HG03571 (cell line): ENCODE data around the gene LMX1A.

ENCODE experiments used
- ATAC-seq: cut with Tn5 transposase; IDR thresholded peaks from one replicate; pipeline ENCODE4 v1.9.1; 2021; ENCODE audit not compliant: unreplicated experiment

LMX1A gene

GRCh38 chr1:165169729-165170128 lies 186.8 kb downstream of the LMX1A start:
- no peak for ATAC-seq

DNA sequence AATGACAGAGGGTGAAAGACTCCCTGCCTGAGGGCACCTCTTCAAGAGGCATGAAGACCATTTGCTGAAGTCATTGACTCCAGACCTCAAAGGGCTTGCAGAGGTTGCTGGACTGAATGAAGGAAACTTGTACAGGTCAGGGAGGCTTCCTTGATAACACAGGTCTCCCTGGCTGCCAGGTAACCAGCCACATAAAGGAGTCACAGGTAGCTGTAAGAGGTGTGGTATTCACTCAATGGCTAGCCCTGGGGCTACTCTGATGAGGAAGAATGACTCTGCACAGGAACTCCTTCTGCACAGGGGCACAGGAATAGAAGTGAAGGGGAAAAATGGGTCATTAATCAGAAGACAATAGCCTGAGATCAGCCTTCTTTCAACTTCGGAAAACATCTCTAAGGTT lies 187.5 kb downstream of the LMX1A start:
- ATAC-seq: no peak

- no peak for ATAC-seq
Measured at GRCh38 chr1:165168467-165168866, 188.0 kb downstream of the LMX1A start.

DNA sequence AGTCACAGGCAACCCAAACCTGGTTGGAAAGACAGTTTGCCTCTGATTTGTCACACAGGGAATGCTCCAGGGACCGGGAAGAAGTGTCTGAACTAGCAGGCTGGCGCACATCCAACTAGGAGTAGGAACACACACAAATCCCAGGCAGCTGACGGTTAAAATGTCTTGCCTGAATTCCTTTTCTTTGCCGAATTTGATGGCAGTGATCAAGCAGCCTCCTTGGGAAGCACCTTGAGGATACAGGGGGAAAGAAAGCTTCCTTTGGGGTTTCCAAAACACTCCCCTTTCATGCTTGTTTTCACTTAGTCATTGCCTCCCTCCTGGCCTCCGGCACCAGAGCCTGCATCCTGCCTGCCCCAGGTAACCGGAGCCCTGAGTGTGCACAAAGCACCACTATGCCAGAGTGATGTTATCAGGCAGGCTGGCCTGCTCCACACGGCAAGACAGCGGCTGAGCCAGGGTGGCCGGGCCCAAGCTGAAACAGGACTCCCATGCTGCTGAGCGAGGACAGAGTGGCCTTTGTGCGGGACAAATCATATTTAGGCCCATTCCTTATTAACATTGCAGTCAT lies 193.8 kb downstream of the LMX1A start:
- no peak for ATAC-seq

- no peak for ATAC-seq
Measured at GRCh38 chr1:165161130-165161529, 195.4 kb downstream of the LMX1A start.

GRCh38 chr1:165153182-165153581 lies 203.3 kb downstream of the LMX1A start:
- no peak for ATAC-seq

GRCh38 chr1:165152727-165153126 lies 203.8 kb downstream of the LMX1A start:
- ATAC-seq: no peak

DNA sequence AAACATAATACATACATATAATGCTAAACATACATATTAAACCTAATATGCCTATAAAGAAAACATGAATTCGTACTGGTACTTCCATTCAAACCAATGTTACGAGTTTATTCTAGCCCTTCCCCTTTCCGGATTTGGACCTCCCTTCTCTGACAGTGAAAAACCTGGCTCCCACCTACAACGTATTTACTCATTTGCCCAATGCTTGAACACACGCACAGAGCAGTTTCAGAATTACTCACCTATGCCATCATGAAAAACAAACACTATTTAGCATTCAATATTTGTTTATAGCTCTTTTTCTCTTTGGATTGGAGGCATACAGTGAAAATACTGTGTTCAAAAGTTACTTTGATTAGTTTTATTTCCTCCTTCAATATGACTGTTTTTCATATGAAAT lies 204.4 kb downstream of the LMX1A start:
- ATAC-seq: no peak
